Panc1 (cell line): ENCODE results near the gene TMEM222.
"Not testable (repeated sequence)": the region's sequence is repeated elsewhere in the genome, so short reads cannot be mapped to it uniquely, and the experiment has no call there.

ENCODE experiments used
- CTCF ChIP-seq: fragments of 450-650 bp; IDR thresholded peaks from 2 replicates; pipeline ENCODE4 v1.5.1; 2017; ENCODE audit warnings: mild to moderate bottlenecking
- POLR2AphosphoS5 ChIP-seq: IDR thresholded peaks from 2 replicates; pipeline ENCODE4 v1.6.1; 2012; ENCODE audit warnings: mild to moderate bottlenecking, low read depth, low read length, moderate library complexity
- REST ChIP-seq, 2 experiments: IDR thresholded peaks; 2 replicates each; pipeline ENCODE4 v1.6.1; 2011 to 2012; ENCODE audit warnings: low read depth in 2 of 2, control low read depth in 1 of 2, low read length in 1 of 2, mild to moderate bottlenecking in 1 of 2, moderate library complexity in 1 of 2; ENCODE audit not compliant: insufficient read depth in 1 of 2
- SIN3A ChIP-seq: IDR thresholded peaks from 2 replicates; pipeline ENCODE4 v1.6.1; 2012; ENCODE audit warnings: low read depth, mild to moderate bottlenecking, low read length, moderate library complexity, borderline replicate concordance; ENCODE audit not compliant: insufficient read depth

GRCh38 chr1:27384797-27385196, 62.8 kb downstream of the TMEM222 start:
- TF ChIP-seq CTCF; POLR2AphosphoS5; REST (IDR thresholded peaks at IDR 0.05; ENCODE audit: insufficient read depth in 1 of 2, low read depth in 2 of 2, low read length in 1 of 2); SIN3A: not testable (repeated sequence)
